ENCODE measurements around the gene MTG2. TPM values are rescaled to one million over a fixed set of nuclear protein-coding genes. Genes with fewer than 3 reads are reported as not detected.

The MTG2 gene
- total and polyA plus RNA-seq, 2 of the 13 experiments (the other 11 are each of a cell fraction or from before 2014, with no cell fraction given): 20.4 to 37.8 TPM

DNA sequence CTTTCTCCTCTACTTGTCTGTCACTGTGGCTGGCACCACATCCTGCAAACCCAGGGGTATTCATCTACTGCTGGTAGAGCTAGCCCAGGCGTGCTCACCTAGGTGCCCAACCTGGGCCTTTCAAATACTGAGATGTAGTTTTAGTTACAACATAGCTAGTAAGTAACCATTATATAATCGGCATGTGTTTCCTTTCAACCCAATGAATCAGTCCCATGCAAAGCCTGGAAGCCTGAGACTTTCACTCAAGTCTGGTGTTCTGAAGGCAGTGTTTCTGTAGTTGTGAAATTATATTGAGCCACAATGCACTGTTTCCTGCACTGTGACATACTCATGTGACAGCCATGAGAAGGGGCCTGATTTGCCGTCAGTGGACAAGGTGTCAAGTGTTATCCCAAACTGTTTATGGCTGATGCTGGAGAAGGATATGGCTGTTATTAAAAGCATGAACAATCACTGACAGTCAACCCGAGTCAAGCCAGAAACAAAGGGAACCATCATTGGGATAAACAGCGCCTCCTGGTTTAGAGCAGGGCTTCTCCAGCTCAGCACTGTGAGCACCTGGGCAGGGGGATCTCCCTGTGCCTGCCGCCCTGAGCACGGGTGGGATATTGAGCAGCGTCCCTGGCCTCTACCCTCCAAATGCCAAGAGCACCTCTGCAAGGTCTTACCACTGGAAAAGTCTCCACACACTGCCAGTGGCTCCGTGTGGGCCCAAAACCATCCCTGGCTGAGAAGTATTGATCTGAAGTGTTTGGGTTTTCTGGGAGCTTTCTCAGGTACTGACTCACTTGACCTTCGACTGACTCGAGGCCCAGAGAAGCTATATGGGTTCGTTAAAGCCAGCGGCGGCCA is 41.2 kb upstream of the MTG2 start (continued):
- TF ChIP-seq, protein P1, sequence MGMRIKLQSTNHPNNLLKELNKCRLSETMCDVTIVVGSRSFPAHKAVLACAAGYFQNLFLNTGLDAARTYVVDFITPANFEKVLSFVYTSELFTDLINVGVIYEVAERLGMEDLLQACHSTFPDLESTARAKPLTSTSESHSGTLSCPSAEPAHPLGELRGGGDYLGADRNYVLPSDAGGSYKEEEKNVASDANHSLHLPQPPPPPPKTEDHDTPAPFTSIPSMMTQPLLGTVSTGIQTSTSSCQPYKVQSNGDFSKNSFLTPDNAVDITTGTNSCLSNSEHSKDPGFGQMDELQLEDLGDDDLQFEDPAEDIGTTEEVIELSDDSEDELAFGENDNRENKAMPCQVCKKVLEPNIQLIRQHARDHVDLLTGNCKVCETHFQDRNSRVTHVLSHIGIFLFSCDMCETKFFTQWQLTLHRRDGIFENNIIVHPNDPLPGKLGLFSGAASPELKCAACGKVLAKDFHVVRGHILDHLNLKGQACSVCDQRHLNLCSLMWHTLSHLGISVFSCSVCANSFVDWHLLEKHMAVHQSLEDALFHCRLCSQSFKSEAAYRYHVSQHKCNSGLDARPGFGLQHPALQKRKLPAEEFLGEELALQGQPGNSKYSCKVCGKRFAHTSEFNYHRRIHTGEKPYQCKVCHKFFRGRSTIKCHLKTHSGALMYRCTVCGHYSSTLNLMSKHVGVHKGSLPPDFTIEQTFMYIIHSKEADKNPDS (CRISPR knock-in tag; IDR thresholded peaks at IDR 0.05): no peak
- TF ChIP-seq, protein P2, sequence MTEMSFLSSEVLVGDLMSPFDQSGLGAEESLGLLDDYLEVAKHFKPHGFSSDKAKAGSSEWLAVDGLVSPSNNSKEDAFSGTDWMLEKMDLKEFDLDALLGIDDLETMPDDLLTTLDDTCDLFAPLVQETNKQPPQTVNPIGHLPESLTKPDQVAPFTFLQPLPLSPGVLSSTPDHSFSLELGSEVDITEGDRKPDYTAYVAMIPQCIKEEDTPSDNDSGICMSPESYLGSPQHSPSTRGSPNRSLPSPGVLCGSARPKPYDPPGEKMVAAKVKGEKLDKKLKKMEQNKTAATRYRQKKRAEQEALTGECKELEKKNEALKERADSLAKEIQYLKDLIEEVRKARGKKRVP (CRISPR knock-in tag; IDR thresholded peaks at IDR 0.05): no peak
- TF ChIP-seq MEIS2 (CRISPR knock-in tag; IDR thresholded peaks at IDR 0.05) (no peak), ZNF639 (CRISPR knock-in tag; conservative IDR thresholded peaks at IDR 0.05) (no peak), AGO2 (optimal IDR thresholded peaks at IDR 0.05; ENCODE audit: low read depth, low read length) (no peak), PBX2 (CRISPR knock-in tag; IDR thresholded peaks at IDR 0.05) (no peak), ZNF776 (CRISPR knock-in tag; IDR thresholded peaks at IDR 0.05) (no peak), TCF7L2 (IDR thresholded peaks at IDR 0.05; ENCODE audit: low read depth, low read length) (no peak), ZKSCAN8 (CRISPR knock-in tag; IDR thresholded peaks at IDR 0.05; ENCODE audit: borderline replicate concordance) (no peak), THRA (CRISPR knock-in tag; IDR thresholded peaks at IDR 0.05; ENCODE audit: borderline replicate concordance) (no peak), ATF2 (CRISPR knock-in tag; IDR thresholded peaks at IDR 0.05) (no peak), CREB3 (CRISPR knock-in tag; IDR thresholded peaks at IDR 0.05) (no peak), MYC (CRISPR knock-in tag; IDR thresholded peaks at IDR 0.05; ENCODE audit: borderline replicate concordance) (peak; percentile 27), PATZ1 (CRISPR knock-in tag; IDR thresholded peaks at IDR 0.05) (peak; percentile 56)

Measured in HepG2 (cell line).